GM19395 (cell line): ENCODE results near the gene TMEM9.
"Not testable (repeated sequence)": the region's sequence is repeated elsewhere in the genome, so short reads cannot be mapped to it uniquely, and the experiment has no call there.

ENCODE experiments used
- ATAC-seq: cut with Tn5 transposase; IDR thresholded peaks from one replicate; pipeline ENCODE4 v1.9.1; 2021; ENCODE audit warnings: mild to moderate bottlenecking, moderate library complexity; ENCODE audit not compliant: unreplicated experiment

The TMEM9 gene

GRCh38 chr1:201173736-201174135 is 19.5 kb upstream of the TMEM9 start:
- no peak for ATAC-seq

- ATAC-seq, result no peak
These were observed 18.8 kb upstream of the TMEM9 start for GRCh38 chr1:201172999-201173610.

GRCh38 chr1:201172326-201172725 is 18.1 kb upstream of the TMEM9 start:
- ATAC-seq, result no peak

- ATAC-seq, result peak; percentile 45
These were observed 17.1 kb upstream of the TMEM9 start for GRCh38 chr1:201171063-201172036.

GRCh38 chr1:201170533-201171062 is 16.3 kb upstream of the TMEM9 start:
- ATAC-seq, result peak; percentile 96

- ATAC-seq, result no peak
These were observed 15.8 kb upstream of the TMEM9 start for GRCh38 chr1:201169971-201170532.

- no peak for ATAC-seq
These were observed 14.9 kb upstream of the TMEM9 start for GRCh38 chr1:201169203-201169602.

- no peak for ATAC-seq
These were observed 13.0 kb upstream of the TMEM9 start for GRCh38 chr1:201167041-201167991.

- no peak for ATAC-seq
These were observed 10.4 kb upstream of the TMEM9 start for GRCh38 chr1:201164645-201165044.

GRCh38 chr1:201163707-201164106 is 9.4 kb upstream of the TMEM9 start:
- ATAC-seq, result no peak

- ATAC-seq, result not testable (repeated sequence)
These were observed 8.8 kb upstream of the TMEM9 start for GRCh38 chr1:201163036-201163435.

- no peak for ATAC-seq
These were observed 3.7 kb upstream of the TMEM9 start for GRCh38 chr1:201157949-201158348.

GRCh38 chr1:201156819-201157218 is 2.5 kb upstream of the TMEM9 start:
- ATAC-seq, result no peak

GRCh38 chr1:201156346-201156745 is 2.1 kb upstream of the TMEM9 start:
- ATAC-seq, result no peak

- no peak for ATAC-seq
These were observed 1.1 kb upstream of the TMEM9 start for GRCh38 chr1:201155354-201155753.

- ATAC-seq, result peak; percentile 77
These were observed 543 bp downstream of the TMEM9 start for GRCh38 chr1:201153474-201154388.

- ATAC-seq, result no peak
These were observed 4.9 kb downstream of the TMEM9 start for GRCh38 chr1:201149400-201149799.

GRCh38 chr1:201147396-201148015 is 6.8 kb downstream of the TMEM9 start:
- no peak for ATAC-seq
